Activated T-cell treated with anti-CD3 and anti-CD28 coated beads for 48 hours (primary cell): ENCODE data around the gene ARHGAP23.
A peak's percentile ranks its signal among the peaks of the same experiment; 100 is the strongest.
"Not testable (repeated sequence)": the region's sequence is repeated elsewhere in the genome, so short reads cannot be mapped to it uniquely, and the experiment has no call there.

ENCODE experiments used
- DNase-seq: peaks from one replicate; pipeline ENCODE4 v3.0.0-alpha.2; 2020; ENCODE audit warnings: low read depth

ARHGAP23 gene

DNA sequence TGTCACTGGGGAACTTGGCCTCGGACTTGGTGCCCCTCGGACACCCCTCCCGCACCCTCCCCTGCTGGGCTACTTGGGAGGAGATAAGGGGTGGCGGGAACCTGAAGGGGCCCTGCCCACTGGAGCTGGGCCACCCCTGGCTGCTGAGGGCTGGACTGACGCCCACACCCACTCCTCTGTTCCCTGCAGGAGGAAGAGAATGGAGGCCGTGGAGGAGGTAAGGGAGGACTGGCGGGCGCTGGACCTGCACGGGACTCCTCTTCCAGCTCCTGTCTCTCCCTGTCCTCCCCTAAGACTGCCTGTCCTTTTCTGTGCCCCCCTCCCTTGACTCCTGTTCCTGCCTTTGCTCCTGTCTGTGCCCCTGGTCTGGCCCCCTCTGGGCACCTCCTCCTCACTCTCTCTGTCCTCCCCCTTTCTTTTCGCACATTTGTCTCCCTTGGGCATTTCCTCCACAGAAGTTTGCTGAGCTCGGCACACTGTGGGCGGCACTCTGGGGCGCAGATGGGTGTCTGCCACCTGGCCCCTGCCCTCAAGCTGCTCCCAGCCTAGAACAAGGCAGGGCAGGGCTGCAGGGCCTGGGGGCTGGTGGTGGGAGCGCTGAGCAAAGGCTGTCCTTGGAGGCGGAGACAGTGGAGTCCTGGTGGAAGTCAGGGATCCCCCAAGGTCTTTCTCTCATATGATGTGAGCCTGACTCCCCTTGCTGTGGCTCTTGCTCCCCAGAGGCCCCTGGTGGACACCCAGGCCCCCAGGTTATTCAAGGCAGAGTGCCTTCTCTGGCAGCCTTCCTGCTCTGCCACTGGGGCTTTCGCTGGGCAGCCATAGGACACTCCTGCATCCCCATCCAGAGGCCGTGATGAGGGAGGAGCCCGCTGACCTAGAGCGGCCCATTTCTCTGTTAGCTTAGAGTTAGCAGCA lies 32.7 kb downstream of the ARHGAP23 start:
- DNase-seq: no peak

GRCh38 chr17:38461683-38462082 lies 33.4 kb downstream of the ARHGAP23 start:
- DNase-seq: no peak

DNA sequence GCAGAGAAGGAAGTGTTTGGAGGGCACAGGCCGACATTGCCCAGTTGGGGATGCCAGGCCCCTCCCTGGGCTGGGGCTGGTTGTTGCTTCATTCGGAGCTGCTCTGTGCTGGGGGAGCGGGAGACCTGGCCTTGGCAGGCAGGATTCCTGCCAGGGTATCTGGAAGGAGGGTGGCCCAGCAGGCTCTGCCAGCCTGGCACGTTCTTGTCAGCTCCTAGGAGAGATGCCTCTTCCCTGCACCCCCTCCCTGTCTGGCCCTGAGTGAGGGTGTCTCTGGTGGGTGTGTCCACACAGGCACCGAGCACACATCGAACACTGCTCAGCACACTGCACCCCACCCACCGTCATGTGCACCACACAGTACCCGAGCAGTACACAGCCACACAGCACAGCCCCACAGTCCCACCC lies 35.2 kb downstream of the ARHGAP23 start:
- DNase-seq: no peak

DNA sequence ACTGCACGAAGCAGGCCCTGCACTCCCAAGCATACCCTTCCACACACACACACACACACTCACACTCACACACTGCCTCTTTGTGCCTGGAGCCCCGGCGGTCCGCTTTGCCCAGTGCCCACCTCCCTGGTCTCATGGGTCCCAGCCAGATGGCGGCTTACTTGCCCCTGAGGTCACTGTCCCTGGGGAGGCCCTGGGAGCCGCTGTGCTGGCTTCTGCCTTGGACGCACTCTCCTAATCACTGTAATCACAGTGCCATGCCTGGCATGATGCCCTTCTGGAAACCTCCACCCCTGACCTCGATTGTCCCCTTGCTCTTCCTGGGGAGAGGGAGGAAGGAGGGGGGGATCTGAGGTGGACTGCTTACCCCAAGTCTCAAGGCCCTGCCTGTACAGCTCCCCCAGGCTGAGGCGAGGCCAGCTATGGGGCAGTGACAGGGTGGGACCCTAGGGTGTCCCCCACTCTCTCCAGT lies 36.0 kb downstream of the ARHGAP23 start:
- no peak for DNase-seq

DNA sequence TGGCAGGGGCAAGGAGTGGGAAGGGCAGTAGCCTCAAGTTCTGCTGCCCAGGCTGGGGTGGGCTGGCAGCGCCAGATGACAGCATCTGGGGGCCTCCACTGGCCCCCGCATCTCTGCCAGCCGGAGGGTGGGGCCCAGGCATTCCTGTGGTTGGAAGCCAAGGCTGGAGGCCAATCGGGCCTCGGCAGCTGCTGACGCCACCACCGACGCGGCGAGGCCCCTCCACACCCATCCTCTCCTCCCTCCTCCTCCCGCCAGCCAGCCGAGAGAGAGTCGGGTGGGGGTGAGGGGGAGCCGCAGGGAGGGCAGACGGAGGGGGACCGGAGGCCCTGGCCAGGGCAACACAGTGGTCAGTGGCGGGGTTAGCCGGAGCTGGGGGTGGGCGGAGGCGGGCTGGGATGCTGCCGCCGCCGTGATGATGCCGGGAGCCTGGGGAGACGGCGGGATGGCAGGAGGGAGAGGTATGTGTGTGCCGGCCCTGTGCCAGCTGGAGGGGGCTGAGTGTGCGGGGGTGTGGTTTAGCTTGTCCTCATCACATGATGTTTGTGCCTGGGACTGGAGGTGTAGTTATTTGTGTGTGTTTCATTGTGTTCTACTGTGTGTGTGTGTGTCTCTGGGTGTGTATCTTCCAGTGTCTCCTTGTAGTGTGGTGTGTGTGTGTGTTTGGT lies 36.6 kb downstream of the ARHGAP23 start:
- no peak for DNase-seq

DNA sequence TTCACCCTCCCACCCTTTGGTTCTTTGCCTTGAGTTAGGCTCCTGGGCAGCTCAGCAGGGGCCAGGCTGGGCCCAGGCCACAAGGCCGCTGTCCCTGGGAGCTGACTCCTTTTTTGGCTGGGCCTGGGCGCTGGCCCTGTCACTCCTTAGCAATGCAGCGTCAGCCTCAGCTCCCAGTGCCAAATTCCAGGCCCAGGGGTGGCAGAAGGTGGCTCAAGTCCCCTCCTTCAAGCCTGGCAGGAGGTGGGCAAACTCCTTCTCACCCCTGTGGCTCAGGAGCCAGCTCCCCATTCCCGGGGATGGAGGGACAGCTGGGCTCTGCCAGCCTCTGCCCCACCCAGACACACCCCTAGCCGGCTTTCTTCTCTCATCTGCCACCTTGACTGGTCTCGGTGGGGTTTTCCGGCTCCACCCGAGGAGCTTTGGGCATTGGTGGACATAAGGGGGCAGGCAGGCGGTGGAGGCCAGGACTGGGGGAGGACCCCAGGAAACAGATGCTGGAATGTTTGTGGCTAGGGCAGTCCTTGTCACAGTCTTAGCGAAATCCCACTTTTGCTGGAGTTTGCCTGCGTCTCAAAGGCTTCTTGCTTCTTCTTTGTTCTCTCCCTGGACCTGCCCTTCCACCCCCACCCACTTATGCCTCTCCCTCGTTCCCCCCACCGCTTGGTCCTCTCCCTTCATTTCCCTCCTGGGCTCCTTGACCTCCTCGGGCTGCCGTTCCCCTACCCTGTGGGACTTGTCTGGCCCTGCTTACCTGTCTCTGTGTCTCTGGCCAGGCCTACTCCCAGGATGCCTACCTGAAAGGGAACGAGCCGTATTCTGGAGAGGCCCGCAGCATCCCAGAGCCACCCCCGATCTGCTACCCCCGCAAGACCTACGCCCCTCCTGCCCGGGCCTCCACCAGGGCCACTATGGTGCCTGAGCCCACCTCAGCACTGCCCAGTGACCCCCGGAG lies 37.4 kb downstream of the ARHGAP23 start:
- DNase-seq: no peak

DNA sequence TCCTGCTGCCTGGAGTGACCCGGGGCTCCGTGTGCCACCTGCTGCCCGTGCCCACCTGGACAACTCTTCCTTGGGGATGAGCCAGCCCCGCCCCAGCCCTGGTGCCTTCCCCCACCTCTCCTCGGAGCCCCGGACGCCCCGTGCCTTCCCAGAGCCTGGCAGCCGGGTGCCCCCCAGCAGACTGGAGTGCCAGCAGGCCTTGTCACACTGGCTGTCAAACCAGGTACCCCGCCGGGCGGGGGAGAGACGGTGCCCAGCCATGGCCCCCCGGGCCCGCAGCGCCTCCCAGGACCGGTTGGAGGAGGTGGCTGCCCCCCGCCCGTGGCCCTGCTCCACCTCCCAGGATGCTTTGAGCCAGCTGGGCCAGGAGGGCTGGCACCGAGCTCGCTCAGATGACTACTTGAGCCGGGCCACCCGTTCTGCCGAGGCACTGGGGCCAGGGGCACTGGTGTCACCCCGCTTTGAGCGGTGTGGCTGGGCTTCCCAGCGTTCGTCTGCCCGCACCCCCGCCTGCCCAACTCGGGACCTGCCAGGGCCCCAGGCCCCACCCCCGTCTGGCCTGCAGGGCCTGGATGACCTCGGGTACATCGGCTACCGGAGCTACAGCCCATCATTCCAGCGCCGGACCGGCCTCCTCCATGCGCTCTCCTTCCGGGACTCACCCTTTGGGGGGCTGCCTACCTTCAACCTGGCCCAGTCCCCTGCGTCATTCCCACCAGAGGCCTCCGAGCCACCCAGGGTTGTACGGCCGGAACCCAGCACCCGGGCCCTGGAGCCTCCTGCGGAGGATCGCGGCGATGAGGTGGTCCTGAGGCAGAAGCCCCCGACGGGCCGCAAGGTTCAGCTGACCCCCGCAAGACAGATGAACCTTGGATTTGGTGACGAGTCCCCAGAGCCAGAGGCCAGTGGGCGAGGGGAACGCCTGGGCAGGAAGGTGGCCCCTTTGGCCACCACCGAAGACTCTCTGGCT lies 38.4 kb downstream of the ARHGAP23 start:
- DNase-seq: no peak

DNA sequence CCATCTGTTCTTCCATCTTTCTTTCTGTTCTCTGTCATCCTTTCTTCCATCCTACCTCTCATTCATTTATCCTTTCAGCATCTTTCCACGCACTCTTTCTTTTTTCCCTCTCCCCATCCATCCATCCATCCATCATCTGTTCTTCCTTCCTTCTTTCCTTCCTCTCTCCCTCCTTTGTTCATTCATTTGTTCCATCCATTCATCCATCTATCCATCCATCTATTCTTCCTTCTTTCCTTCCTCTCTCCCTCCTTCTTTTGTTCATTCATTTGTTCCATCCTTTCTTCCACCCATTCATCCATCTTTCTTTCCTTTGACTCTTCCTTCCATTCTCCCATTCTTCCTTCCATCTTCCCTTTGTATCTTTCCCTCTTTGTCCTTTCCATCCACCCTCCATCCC lies 39.2 kb downstream of the ARHGAP23 start:
- no peak for DNase-seq

GRCh38 chr17:38469875-38470274 lies 41.6 kb downstream of the ARHGAP23 start:
- DNase-seq: no peak

GRCh38 chr17:38471253-38471652 lies 43.0 kb downstream of the ARHGAP23 start:
- not testable (repeated sequence) for DNase-seq

DNA sequence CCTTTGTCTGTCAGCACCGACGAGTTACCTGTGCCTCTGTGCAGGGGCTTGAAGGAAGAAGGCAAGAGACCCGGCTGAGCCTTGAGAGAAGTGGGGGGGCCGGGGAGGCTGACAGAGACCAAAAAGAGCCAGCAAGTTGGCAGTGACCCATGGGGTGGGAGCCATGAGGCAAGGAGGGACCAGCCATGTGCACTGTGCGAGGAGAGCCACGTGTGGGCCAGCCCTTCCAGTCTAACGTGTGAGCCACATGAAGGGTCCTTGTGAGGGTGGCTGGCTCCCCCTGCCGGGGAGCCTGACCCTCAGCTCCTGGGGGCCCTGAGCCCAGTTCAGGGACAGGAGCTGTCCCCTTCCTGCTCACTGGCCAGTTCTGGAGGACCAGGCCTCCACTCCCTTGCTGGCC lies 46.4 kb downstream of the ARHGAP23 start:
- not testable (repeated sequence) for DNase-seq

DNA sequence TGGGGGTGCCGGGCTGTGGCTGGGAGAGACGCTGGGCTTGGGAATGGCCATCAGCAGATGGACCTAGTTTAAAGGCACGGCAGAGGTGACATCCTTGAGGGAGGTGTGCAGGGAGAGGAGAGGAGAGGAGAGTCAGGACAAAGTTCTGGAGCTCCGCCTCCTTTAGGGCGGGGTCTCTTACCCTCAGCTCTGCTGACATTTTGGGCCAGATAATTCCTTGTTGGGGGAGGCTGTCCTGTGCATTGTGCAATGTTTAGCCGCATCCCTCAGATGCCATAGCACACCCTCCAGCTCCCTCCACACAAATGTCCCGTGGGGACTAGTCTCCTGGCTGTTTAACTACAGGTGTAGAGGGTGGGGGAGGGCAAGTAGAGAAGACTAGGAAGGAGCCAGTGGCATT lies 48.3 kb downstream of the ARHGAP23 start:
- no peak for DNase-seq

GRCh38 chr17:38477417-38477816 lies 49.2 kb downstream of the ARHGAP23 start:
- DNase-seq: not testable (repeated sequence)

- not testable (repeated sequence) for DNase-seq
Measured at GRCh38 chr17:38477951-38478350, 49.7 kb downstream of the ARHGAP23 start.

DNA sequence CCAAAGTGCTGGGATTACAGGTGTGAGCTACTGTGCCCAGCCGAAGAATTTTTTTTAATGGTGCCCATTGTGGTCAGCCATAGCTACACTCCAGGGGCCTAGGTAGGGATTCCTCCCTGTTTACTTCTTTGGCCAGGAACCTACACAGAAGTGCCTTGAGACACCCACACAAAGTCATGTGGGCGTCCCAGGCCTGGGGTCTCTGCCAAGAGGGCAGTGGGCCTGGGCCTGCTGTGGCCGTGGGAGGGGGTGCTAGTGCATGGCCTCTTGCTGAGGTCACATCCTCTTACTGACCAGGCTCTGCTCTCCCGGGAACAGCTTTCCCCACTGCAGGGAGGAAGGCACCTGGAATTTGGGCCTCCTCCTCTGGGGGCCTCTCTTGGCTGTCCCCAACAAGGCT lies 50.4 kb downstream of the ARHGAP23 start:
- DNase-seq: not testable (repeated sequence)

- DNase-seq: not testable (repeated sequence)
Measured at GRCh38 chr17:38482039-38482699, 53.9 kb downstream of the ARHGAP23 start.

DNA sequence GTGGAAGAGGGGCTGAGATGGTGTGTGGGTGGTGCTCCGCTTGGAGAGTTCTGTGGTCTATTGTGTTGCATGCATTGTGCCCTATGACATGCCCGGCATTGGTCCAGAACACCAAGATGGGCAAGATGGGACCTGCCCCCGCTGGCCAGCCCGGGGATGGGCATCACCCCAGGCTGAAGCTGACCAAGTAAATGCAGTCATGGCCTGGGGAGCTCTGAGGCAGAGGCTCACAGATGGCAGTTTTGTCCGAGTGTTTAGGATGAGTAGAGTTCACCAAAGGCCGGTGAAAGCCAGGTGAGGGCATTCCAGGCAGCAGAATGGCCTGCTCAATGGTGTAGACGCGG lies 54.4 kb downstream of the ARHGAP23 start:
- DNase-seq: not testable (repeated sequence)

- DNase-seq: peak; percentile 48
Measured at GRCh38 chr17:38484242-38485145, 56.2 kb downstream of the ARHGAP23 start.

DNA sequence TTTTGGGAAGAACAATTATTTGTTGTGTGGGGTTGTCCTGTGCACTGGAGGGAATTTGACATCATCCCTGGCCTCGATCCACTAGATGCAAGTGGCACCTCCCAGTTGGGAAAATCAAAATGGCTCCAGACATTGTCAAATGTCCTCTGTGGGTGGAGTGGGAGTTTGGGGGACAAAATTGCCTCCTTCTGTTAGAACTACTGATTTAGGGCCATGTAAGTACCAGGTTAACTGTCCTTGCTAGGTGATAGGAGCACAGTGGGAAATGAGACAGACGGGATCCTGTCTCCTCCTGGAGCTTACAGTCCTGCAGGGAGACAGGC lies 56.8 kb downstream of the ARHGAP23 start:
- no peak for DNase-seq
